ENCODE measurements around the gene OLAH.
"Not testable (repeated sequence)": the region's sequence is repeated elsewhere in the genome, so short reads cannot be mapped to it uniquely, and the experiment has no call there.

Gene OLAH

GRCh38 chr10:15043674-15044073, at the start of gene OLAH:
Gene OLAH, plus strand, starts transcription at chr10:15043943. Its CDS starts 3,346 bp downstream, at chr10:15047289.
- DNase-seq, result no peak

- no peak for DNase-seq
These were observed 47.7 kb upstream of the OLAH start for GRCh38 chr10:14995964-14996565.

GRCh38 chr10:15013530-15013929, 30.2 kb upstream of the OLAH start:
- not testable (repeated sequence) for DNase-seq

- DNase-seq, result peak in 1 of 2 experiments; percentile 21
These were observed 28.3 kb upstream of the OLAH start for GRCh38 chr10:15015451-15015850.

- not testable (repeated sequence) for DNase-seq
These were observed 22.8 kb upstream of the OLAH start for GRCh38 chr10:15020966-15021365.

GRCh38 chr10:15023079-15023478, 20.7 kb upstream of the OLAH start:
- not testable (repeated sequence) for DNase-seq

GRCh38 chr10:15024017-15025004, 19.4 kb upstream of the OLAH start:
- DNase-seq, result not testable (repeated sequence)

- DNase-seq, result not testable (repeated sequence)
These were observed 18.7 kb upstream of the OLAH start for GRCh38 chr10:15025040-15025439.

GRCh38 chr10:15027741-15028140, 16.0 kb upstream of the OLAH start:
- DNase-seq, result no peak

GRCh38 chr10:15035385-15036301, 8.1 kb upstream of the OLAH start:
- no peak for DNase-seq

GRCh38 chr10:15037691-15038090, 6.1 kb upstream of the OLAH start:
- no peak for DNase-seq

GRCh38 chr10:15038416-15038815, 5.3 kb upstream of the OLAH start:
- no peak for DNase-seq

- no peak for DNase-seq
These were observed 1.6 kb downstream of the OLAH start for GRCh38 chr10:15045380-15045779.

- no peak for DNase-seq
These were observed 2.9 kb downstream of the OLAH start for GRCh38 chr10:15046626-15047025.

GRCh38 chr10:15049533-15049932, 5.8 kb downstream of the OLAH start:
- DNase-seq, result no peak

- DNase-seq, result no peak
These were observed 8.4 kb downstream of the OLAH start for GRCh38 chr10:15052121-15052520.

GRCh38 chr10:15053061-15053460, 9.3 kb downstream of the OLAH start:
- DNase-seq, result no peak

GRCh38 chr10:15058689-15059088, 14.9 kb downstream of the OLAH start:
- no peak for DNase-seq

- no peak for DNase-seq
These were observed 16.2 kb downstream of the OLAH start for GRCh38 chr10:15059914-15060313.

- DNase-seq, result no peak
These were observed 16.9 kb downstream of the OLAH start for GRCh38 chr10:15060638-15061037.

GRCh38 chr10:15067154-15067553, 23.4 kb downstream of the OLAH start:
- DNase-seq, result no peak

- DNase-seq, result no peak
These were observed 25.1 kb downstream of the OLAH start for GRCh38 chr10:15068802-15069201.

GRCh38 chr10:15069230-15069629, 25.5 kb downstream of the OLAH start:
- no peak for DNase-seq
